Endometrium (tissue), 2 donors: ENCODE results near the gene SEZ6L.

Source experiments
- FAIRE-seq: peaks from 2 replicates; lab custom pipeline; 2012; peaks lifted over from hg19 to GRCh38; lab: Jason Lieb, UNC
- donor health status: control.
- donor health status: control.

SEZ6L gene

GRCh38 chr22:26302726-26303125 is 133.5 kb downstream of the SEZ6L start:
- no peak for FAIRE-seq

GRCh38 chr22:26303475-26303874 is 134.2 kb downstream of the SEZ6L start:
- FAIRE-seq, result no peak

- FAIRE-seq, result no peak
Observed at GRCh38 chr22:26304730-26305129, 135.5 kb downstream of the SEZ6L start.

GRCh38 chr22:26308467-26308866 is 139.2 kb downstream of the SEZ6L start:
- no peak for FAIRE-seq

- FAIRE-seq, result no peak
Observed at GRCh38 chr22:26310616-26311015, 141.4 kb downstream of the SEZ6L start.

- FAIRE-seq, result no peak
Observed at GRCh38 chr22:26313291-26313690, 144.0 kb downstream of the SEZ6L start.

- FAIRE-seq, result no peak
Observed at GRCh38 chr22:26314171-26314570, 144.9 kb downstream of the SEZ6L start.

DNA sequence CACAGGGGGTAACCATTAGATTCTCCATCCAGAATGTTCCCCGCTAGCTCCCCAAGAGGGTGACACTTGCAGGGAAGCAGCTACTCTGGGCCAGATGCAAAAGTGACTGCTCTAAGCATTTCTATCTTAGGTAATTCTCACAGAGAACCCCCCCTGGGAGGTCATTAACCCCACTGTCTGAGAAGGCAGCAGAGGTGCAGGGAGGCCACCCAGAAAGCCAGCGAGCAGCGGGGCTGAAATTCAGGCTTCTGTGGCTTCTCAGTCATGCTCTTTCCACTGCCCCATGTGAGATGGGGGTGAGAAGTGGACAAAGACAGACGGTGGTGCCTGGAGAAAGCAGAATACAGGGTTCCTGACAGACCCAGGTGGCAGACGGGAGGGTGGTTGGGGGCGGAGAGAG is 145.4 kb downstream of the SEZ6L start:
- no peak for FAIRE-seq

- no peak for FAIRE-seq
Observed at GRCh38 chr22:26316732-26317285, 147.5 kb downstream of the SEZ6L start.

- no peak for FAIRE-seq
Observed at GRCh38 chr22:26318975-26319374, 149.7 kb downstream of the SEZ6L start.

- no peak for FAIRE-seq
Observed at GRCh38 chr22:26320447-26320846, 151.2 kb downstream of the SEZ6L start.

GRCh38 chr22:26321469-26321913 is 152.2 kb downstream of the SEZ6L start:
- no peak for FAIRE-seq

DNA sequence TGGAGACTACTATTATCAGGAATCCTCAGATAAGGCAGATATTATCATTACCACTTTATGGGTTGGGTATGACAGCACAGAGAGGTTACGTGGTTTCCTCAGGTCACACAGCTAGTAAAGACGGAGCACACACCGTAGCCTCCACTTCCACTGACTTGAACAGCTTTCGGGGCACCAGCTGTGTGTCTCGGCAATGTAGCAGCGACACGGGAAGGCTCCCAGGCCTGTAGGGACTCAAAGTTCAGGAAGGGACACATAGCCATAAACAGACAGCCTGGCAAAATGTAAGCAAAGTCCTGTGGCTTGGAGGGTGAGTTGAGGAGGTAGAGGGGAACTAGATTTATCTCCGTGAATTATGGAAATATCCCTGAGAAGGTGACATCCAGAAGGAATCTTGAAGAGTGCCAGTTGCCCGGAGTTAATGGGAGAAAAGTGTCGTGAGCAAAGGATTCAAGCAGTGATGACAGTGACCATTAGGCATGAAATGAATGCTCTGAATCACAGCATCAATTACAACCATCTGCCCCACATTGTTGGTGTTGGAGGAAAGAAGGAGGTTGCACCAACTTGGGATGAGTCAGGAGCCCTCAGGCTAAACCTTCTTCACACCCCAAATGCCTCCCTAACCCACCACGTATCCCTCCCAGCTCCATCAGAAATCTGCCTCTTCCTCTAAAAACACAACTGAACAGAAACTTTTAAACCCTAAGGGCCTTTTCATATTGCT is 153.1 kb downstream of the SEZ6L start:
- FAIRE-seq, result no peak

DNA sequence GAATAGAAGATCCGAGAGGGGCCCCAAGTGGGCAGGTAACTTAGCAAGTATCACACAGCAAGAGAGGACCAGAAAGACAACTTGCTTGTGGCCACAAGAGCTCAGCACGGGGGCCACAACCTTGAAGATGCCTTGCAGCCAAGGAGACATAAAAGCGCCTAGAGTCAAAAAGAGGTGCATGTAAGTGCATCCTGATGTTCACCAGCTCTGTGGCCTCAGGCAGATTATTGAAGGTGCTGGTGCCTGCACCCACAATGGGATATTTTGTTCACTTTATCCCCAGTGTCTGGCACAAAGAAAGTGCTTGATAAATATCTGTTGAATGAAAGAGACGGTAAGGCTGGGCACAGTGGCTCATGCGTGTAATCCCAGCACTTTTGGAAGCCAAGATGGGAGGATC is 153.8 kb downstream of the SEZ6L start:
- FAIRE-seq, result no peak

- FAIRE-seq, result no peak
Observed at GRCh38 chr22:26324150-26324549, 154.9 kb downstream of the SEZ6L start.

DNA sequence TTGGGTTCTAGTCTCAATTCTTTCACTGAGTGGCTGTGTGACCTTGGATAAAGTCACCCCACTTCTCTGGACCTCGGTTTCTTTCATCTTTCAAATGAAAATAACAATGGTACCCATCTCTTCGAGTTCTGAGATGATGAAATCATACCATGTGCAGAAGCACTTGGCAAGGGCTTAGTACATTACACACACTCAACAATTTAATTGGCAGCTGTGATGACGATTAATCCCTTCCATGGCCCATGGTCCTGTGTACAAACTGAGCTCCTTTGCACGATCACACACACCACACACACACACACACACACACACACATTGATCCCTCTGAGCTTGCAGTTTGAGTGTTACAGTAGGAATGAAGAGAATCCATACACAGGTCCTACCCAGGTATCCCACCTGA is 156.4 kb downstream of the SEZ6L start:
- no peak for FAIRE-seq

GRCh38 chr22:26326803-26327202 is 157.5 kb downstream of the SEZ6L start:
- FAIRE-seq, result no peak

- no peak for FAIRE-seq
Observed at GRCh38 chr22:26327306-26327705, 158.0 kb downstream of the SEZ6L start.

GRCh38 chr22:26328221-26328620 is 159.0 kb downstream of the SEZ6L start:
- no peak for FAIRE-seq

GRCh38 chr22:26330971-26331625 is 161.8 kb downstream of the SEZ6L start:
- no peak for FAIRE-seq

GRCh38 chr22:26333088-26333800 is 164.0 kb downstream of the SEZ6L start:
- FAIRE-seq, result no peak

- no peak for FAIRE-seq
Observed at GRCh38 chr22:26334232-26334631, 165.0 kb downstream of the SEZ6L start.

- no peak for FAIRE-seq
Observed at GRCh38 chr22:26336773-26337172, 167.5 kb downstream of the SEZ6L start.
